HCT116 (cell line): ENCODE results near the gene PIGL. TPM values are rescaled to one million over a fixed set of nuclear protein-coding genes. Genes with fewer than 3 reads are reported as not detected.

Experiments
- ATAC-seq: fragments of 200-7000 bp; cut with Tn5 transposase; 2 replicates; pipeline ENCODE4 v1.9.1; 2020; ENCODE audit warnings: mild to moderate bottlenecking, moderate library complexity
- BruUV-seq: library from RNA; stranded (reverse); fragments of 400-500 nt; replicated peaks from 2 replicates; lab custom pipeline; 2021; lab: Mats Ljungman, UMichigan
- CTCF ChIA-PET: fragments of 300-600 bp; sonication (Branson Sonifier 250); formaldehyde crosslinking; loops from one replicate; lab custom pipeline; 2021; ENCODE audit warnings: antibody characterized with exemption; lab: Charles Lee
- POLR2A ChIA-PET: fragments of 300-600, 350-600 bp; sonication (Branson Sonifier 250); formaldehyde crosslinking; loops from one replicate; lab custom pipeline; 2021; ENCODE audit warnings: antibody characterized with exemption; lab: Charles Lee
- RAD21 ChIA-PET, 2 experiments: fragments of 300-600 bp; sonication (Branson Sonifier 250); formaldehyde crosslinking; loops; one replicate each; lab custom pipeline; 2023; ENCODE audit warnings: low total read pairs in 2 of 2; ENCODE audit not compliant: uncharacterized antibody in 2 of 2, unreplicated experiment in 2 of 2, low non-redundant PET in 1 of 2; lab: Charles Lee
- DNase-seq: peaks from one replicate; pipeline ENCODE4 v3.0.0-alpha.2; 2010; ENCODE audit warnings: low read depth, low spot score
- H2AFZ ChIP-seq: fragments of 200-600 bp; shearing (Covaris generic), sonication (generic); 2 replicates; pipeline ENCODE4 v1.6.1; 2017; ENCODE audit warnings: low read depth, mixed run types, mixed read lengths, antibody characterized with exemption, low read length; ENCODE audit not compliant: poor library complexity, severe bottlenecking
- H3K27ac ChIP-seq: 2 replicates; pipeline ENCODE4 v1.5.1; 2012; ENCODE audit warnings: low read depth, low read length
- H3K27me3 ChIP-seq: fragments of 200-600 bp; sonication (generic); 2 replicates; pipeline ENCODE4 v1.6.1; 2016; ENCODE audit warnings: mixed run types, low read length, mixed read lengths; ENCODE audit not compliant: insufficient read depth
- H3K36me3 ChIP-seq, 2 experiments: fragments of 200-500 bp in 1 of 2; fragments of 200-600 bp in 1 of 2; sonication (Bioruptor generic) in 1 of 2; sonication (generic) in 1 of 2; 2 replicates each; pipeline versions ENCODE4 v1.5.1 to v1.6.1; 2014 to 2016; ENCODE audit warnings: low read length in 2 of 2, inconsistent platforms in 1 of 2, mixed read lengths in 1 of 2, mixed run types in 1 of 2; ENCODE audit not compliant: insufficient read depth in 2 of 2, control insufficient read depth in 1 of 2
- H3K4me1 ChIP-seq, 2 experiments: fragments of 200-600 bp in 1 of 2; sonication (generic) in 1 of 2; 2 replicates each; pipeline versions ENCODE4 v1.5.1 to v1.6.1; 2012 to 2017; ENCODE audit warnings: low read length in 2 of 2, inconsistent platforms in 1 of 2, mild to moderate bottlenecking in 1 of 2, mixed read lengths in 1 of 2, mixed run types in 1 of 2, moderate library complexity in 1 of 2; ENCODE audit not compliant: insufficient read depth in 2 of 2, control insufficient read depth in 1 of 2
- H3K4me2 ChIP-seq: fragments of 200-600 bp; sonication (generic); 2 replicates; pipeline ENCODE4 v1.6.1; 2017; ENCODE audit warnings: mixed run types, low read length, mixed read lengths
- H3K4me3 ChIP-seq, 2 experiments: fragments of 200-600 bp in 1 of 2; sonication (generic) in 1 of 2; replicated peaks in 1 of 2; 2 replicates each; pipeline ENCODE4 v1.5.1; 2011 to 2016; ENCODE audit warnings: low read length in 2 of 2, control low read depth in 1 of 2, low read depth in 1 of 2, mild to moderate bottlenecking in 1 of 2, mixed read lengths in 1 of 2, mixed run types in 1 of 2
- H3K79me2 ChIP-seq: fragments of 200-600 bp; sonication (generic); 2 replicates; pipeline ENCODE4 v1.6.1; 2017; ENCODE audit warnings: mild to moderate bottlenecking, mixed run types, low read length, moderate library complexity, mixed read lengths; ENCODE audit not compliant: insufficient read depth
- H3K9ac ChIP-seq: fragments of 200-600 bp; sonication (generic); 2 replicates; pipeline ENCODE4 v1.6.1; 2016; ENCODE audit warnings: low read length, mixed read lengths
- H3K9me2 ChIP-seq: fragments of 200-600 bp; sonication (generic), shearing (Covaris generic); 2 replicates; pipeline ENCODE4 v1.6.1; 2017; ENCODE audit warnings: mixed run types, mild to moderate bottlenecking, moderate library complexity; ENCODE audit not compliant: insufficient read depth
- H3K9me3 ChIP-seq, 2 experiments: fragments of 200-500 bp in 1 of 2; fragments of 200-600 bp in 1 of 2; sonication (Bioruptor generic) in 1 of 2; sonication (generic) in 1 of 2; 2 replicates each; pipeline ENCODE4 v1.6.1; 2014 to 2017; ENCODE audit warnings: low read length in 2 of 2, mixed read lengths in 2 of 2, inconsistent platforms in 1 of 2, low read depth in 1 of 2, mild to moderate bottlenecking in 1 of 2, mixed run types in 1 of 2, moderate library complexity in 1 of 2; ENCODE audit not compliant: control insufficient read depth in 1 of 2, insufficient read depth in 1 of 2
- H4K20me1 ChIP-seq: fragments of 200-600 bp; sonication (generic), shearing (Covaris generic); 2 replicates; pipeline ENCODE4 v1.6.1; 2017; ENCODE audit warnings: mixed run types, mild to moderate bottlenecking, moderate library complexity; ENCODE audit not compliant: insufficient read depth
- ATF3 ChIP-seq: IDR thresholded peaks from 2 replicates; pipeline ENCODE4 v1.6.1; 2012
- CEBPB ChIP-seq: IDR thresholded peaks from 2 replicates; pipeline ENCODE4 v1.6.1; 2012; ENCODE audit warnings: low read depth
- EGR1 ChIP-seq: IDR thresholded peaks from 2 replicates; pipeline ENCODE4 v1.6.1; 2012; ENCODE audit warnings: low read depth
- ELF1 ChIP-seq: IDR thresholded peaks from 2 replicates; pipeline ENCODE4 v1.6.1; 2012; ENCODE audit warnings: low read depth, borderline replicate concordance
- EZH2 ChIP-seq: fragments of 200-600 bp; sonication (generic); IDR thresholded peaks from 2 replicates; pipeline ENCODE4 v1.6.1; 2017; ENCODE audit warnings: antibody characterized with exemption, mixed run types
- EZH2phosphoT487 ChIP-seq: fragments of 200-600 bp; IDR thresholded peaks from 2 replicates; pipeline ENCODE4 v1.6.1; 2018; ENCODE audit warnings: antibody characterized with exemption, borderline replicate concordance
- MAX ChIP-seq: IDR thresholded peaks from 2 replicates; pipeline ENCODE4 v1.6.1; 2012
- RAD21 ChIP-seq: IDR thresholded peaks from 2 replicates; pipeline ENCODE4 v1.6.1; 2012; ENCODE audit warnings: low read depth, mild to moderate bottlenecking
- SIN3A ChIP-seq: IDR thresholded peaks from 2 replicates; pipeline ENCODE4 v1.6.1; 2012; ENCODE audit warnings: low read depth
- TCF7L2 ChIP-seq: IDR thresholded peaks from 2 replicates; pipeline ENCODE4 v1.7.0; 2011; ENCODE audit warnings: borderline replicate concordance, inconsistent platforms; ENCODE audit not compliant: insufficient read depth, insufficient read length; ENCODE audit errors: extremely low read depth
- ZFX ChIP-seq: fragments of 450-650 bp; IDR thresholded peaks from 2 replicates; pipeline ENCODE4 v1.6.1; 2017
- intact Hi-C: fragments of 100-400 bp; cut with micrococcal nuclease; formaldehyde crosslinking; loops from 2 replicates; pipeline ENCODE4 v1.10.0; 2022
- total RNA-seq: library from RNA; stranded (reverse); gene quantifications from one replicate; pipeline ENCODE4 v1.2.1, GENCODE V29; 2021; ENCODE audit not compliant: unreplicated experiment

The PIGL gene
- total RNA-seq, 1 experiment from 2014 or later = 36.8 TPM

- DNase-seq = no peak
- TF ChIP-seq ATF3 (no peak), TCF7L2 (peak; percentile 57), ELF1 (no peak), EZH2 (no peak), MAX (no peak)
- TF ChIP-seq, all 23 proteins: peak for 1
- intact Hi-C loops = loop anchor here (5.0 kb wide), 1 partner anchor 65 kb away; no protein-coding TSS in a partner anchor
- Histone ChIP-seq H3K9ac (peak overlapping the region; percentile 97), H3K4me3 (peak overlapping the region; percentile 83 to 92), H3K9me2 (no peaks in the 10 kb centered on the region), H4K20me1 (peaks cover 4% of the 10 kb centered on the region; the same call in 1 of the 2 replicates), H3K4me2 (peak overlapping the region; percentile 92), H3K79me2 (peaks cover 39% of the 10 kb centered on the region), H3K27me3 (no peaks in the 10 kb centered on the region), H3K36me3 (peaks cover 13 to 19% of the 10 kb centered on the region in 2 experiments; a peak in 3 of 4 replicates), H3K27ac (peak overlapping the region; percentile 89), H2AFZ (no peak overlapping the region), H3K4me1 (peaks cover 11 to 18% of the 10 kb centered on the region in 2 experiments), H3K9me3 (no peaks in the 10 kb centered on the region)
- CTCF ChIA-PET = interaction anchor here (0.9 to 4.3 kb wide), 2 partner anchors 12 kb away, joined by 4 to 31 read pairs; no protein-coding TSS in a partner anchor
- RAD21 ChIA-PET = no interaction called here
- TSS peak; percentile 63 for BruUV-seq
- peak; percentile 63 for ATAC-seq
- POLR2A ChIA-PET = interaction anchor here (0.9 to 3.1 kb wide), 2 partner anchors 11 to 86 kb away, joined by 3 to 9 read pairs; no protein-coding TSS in a partner anchor
Measured at GRCh38 chr17:16352303-16352666, 135.3 kb downstream of the PIGL start.

- peaks cover 39% of the 10 kb centered on the region for H3K79me2 ChIP-seq
- peaks cover 11 to 18% of the 10 kb centered on the region in 2 experiments for H3K4me1 ChIP-seq
- H2AFZ ChIP-seq = no peak overlapping the region
- CTCF ChIA-PET = interaction anchor here (0.9 to 4.3 kb wide), 3 partner anchors 9 to 13 kb away, joined by 3 to 31 read pairs (median 4); no protein-coding TSS in a partner anchor
- POLR2A ChIA-PET = interaction anchor here (1.4 to 3.1 kb wide), 2 partner anchors 28 to 86 kb away, joined by 6 to 9 read pairs; partner anchors contain the start of gene UBB
- peaks cover 11 to 19% of the 10 kb centered on the region in 2 experiments; a peak in 3 of 4 replicates for H3K36me3 ChIP-seq
- H4K20me1 ChIP-seq = peaks cover 4% of the 10 kb centered on the region; the same call in 1 of the 2 replicates
- no peak for DNase-seq
- H3K4me2 ChIP-seq = peak overlapping the region; percentile 92
- no peaks in the 10 kb centered on the region for H3K9me2 ChIP-seq
- peak overlapping the region; percentile 97 for H3K9ac ChIP-seq
- TF ChIP-seq ELF1 (no peak), ZFX (peak; percentile 95; the same call in 1 of the 2 replicates), MAX (0 out of 2 replicates have a peak, but pooled peaks have one; percentile 15), EGR1 (no peak), EZH2phosphoT487 (no peak), CEBPB (no peak), SIN3A (peak; percentile 29; the same call in 1 of the 2 replicates), RAD21 (0 out of 2 replicates have a peak, but pooled peaks have one; percentile 1)
- TF ChIP-seq, all 23 proteins: peak for 4
- BruUV-seq = no TSS peak
- intact Hi-C loops = loop anchor here (5.0 kb wide), 1 partner anchor 65 kb away; no protein-coding TSS in a partner anchor
- peak overlapping the region; percentile 89 for H3K27ac ChIP-seq
- peak overlapping the region; percentile 83 to 92 for H3K4me3 ChIP-seq
- no peaks in the 10 kb centered on the region for H3K27me3 ChIP-seq
- peak; percentile 55 for ATAC-seq
- no peaks in the 10 kb centered on the region for H3K9me3 ChIP-seq
- RAD21 ChIA-PET = no interaction called here
Measured at GRCh38 chr17:16352667-16353316, 135.8 kb downstream of the PIGL start.
